Measurements from ENCODE around the gene C1orf35.

Gene C1orf35

DNA sequence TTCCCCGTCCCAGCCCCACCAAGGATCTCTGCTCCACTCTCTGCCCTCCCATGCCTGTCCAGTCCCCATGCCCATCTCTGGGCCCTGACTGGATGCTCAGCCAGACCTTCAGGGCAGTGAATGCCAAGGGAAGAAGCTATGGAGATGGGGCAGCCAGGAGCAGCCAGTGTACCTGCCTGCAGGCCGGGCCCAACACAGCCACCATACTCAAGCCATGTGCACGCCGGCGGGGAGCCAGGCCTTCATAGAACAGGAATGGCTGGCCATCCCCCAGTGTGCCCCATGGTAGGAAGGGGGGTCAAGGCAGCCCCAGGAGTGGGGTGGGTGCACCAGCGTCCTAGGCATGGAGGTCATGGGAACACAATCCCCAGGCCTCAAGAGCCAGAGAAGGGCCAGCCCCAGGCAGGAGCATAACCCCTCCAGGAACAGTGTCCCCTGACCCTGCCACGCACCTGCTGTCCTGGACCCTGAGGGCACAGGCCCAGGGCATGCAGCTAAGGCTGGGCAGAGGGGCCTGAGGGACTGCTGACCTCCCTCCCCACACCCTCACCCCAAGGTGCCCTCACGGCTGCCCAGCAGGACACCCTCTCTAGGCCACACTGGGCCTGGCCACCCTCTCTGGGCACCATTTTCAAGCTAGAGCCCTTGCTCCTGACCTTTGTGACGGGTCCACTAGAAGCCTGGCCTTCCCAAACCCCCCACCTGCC lies 40.9 kb downstream of the C1orf35 start:
- no peak for DNase-seq

DNA sequence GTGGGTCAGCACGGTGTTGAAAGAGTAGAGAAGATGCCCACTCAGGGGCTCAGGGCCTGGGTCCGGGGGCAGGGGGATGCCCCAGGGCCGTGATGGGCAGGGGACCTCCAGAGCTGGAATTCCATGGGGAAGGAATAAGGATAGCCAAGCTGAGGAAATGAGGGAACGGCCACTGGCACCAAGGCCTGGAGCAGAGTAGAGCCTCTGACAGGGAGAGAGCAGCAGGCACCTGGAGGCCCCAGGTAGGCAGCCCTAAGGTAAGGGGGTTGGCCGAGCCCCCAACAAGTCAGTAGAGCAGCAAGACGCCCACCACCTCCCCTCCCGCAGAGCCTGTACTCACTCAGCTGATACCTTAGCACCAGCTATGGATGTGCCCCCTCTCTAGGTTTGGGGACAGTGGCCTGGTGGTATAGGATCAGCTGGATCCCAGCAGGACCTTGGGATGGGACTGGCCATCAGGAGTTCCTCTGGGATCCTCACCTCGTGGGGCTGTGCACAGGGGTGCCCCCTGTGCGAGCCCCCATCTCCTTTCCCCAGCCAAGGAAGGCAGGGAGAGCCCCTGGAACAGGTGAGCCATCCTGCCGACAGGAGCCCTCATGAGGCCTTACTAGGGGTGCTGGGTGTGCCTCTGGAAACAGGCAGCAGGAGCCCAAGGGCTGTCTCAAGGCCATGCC lies 41.6 kb downstream of the C1orf35 start:
- DNase-seq: no peak

DNA sequence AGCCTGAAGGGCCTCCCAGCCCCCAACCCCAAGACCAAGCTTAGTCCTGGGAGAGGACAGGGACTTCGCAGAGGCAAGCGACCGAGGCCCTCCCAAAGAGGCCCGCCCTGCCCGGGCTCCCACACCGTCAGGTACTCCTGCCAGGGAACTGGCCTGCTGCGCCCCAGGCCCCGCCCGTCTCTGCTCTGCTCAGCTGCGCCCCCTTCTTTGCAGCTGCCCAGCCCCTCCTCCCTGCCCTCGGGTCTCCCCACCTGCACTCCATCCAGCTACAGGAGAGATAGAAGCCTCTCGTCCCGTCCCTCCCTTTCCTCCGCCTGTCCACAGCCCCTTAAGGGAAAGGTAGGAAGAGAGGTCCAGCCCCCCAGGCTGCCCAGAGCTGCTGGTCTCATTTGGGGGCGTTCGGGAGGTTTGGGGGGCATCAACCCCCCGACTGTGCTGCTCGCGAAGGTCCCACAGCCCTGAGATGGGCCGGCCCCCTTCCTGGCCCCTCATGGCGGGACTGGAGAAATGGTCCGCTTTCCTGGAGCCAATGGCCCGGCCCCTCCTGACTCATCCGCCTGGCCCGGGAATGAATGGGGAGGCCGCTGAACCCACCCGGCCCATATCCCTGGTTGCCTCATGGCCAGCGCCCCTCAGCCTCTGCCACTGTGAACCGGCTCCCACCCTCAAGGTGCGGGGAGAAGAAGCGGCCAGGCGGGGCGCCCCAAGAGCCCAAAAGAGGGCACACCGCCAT lies 42.5 kb downstream of the C1orf35 start:
- DNase-seq: no peak

DNA sequence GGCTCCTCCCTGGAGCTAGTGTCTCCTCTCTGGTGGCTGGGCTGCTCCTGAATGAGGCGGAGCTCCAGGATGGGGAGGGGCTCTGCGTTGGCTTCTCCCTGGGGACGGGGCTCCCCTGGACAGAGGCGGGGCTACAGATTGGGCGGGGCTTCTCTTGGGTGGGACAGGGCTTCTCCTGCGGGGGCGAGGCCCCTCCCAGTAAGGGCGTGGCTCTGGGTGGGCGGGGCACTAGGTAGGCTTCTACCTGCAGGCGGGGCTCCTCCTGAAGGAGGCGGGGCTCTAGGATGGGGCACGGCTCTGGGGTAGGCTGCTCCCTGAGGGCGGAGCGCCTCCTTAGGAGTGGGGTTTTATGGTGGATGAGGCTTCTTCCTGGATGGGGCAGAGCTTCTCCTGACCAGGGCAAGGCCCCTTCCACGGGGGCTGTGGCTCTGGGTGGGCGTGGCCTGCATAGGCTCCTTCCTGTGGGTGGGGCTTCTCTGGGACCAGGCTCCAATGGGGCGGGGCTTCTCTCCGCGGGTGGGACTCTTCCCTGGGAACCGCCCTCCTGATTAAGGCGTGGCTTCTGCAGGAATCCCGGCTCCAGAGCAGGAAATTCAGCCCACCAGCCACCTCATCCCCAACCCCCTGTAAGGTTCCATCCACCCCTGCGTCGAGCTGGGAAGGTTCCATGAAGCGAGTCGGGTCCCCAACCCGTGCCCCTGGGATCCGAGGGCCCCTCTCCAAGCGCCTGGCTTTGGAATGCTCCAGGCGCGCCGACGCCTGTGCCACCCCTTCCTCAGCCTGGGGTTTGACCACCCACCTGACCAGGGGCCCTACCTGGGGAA lies 43.3 kb downstream of the C1orf35 start:
- DNase-seq: peak; percentile 50 to 68

DNA sequence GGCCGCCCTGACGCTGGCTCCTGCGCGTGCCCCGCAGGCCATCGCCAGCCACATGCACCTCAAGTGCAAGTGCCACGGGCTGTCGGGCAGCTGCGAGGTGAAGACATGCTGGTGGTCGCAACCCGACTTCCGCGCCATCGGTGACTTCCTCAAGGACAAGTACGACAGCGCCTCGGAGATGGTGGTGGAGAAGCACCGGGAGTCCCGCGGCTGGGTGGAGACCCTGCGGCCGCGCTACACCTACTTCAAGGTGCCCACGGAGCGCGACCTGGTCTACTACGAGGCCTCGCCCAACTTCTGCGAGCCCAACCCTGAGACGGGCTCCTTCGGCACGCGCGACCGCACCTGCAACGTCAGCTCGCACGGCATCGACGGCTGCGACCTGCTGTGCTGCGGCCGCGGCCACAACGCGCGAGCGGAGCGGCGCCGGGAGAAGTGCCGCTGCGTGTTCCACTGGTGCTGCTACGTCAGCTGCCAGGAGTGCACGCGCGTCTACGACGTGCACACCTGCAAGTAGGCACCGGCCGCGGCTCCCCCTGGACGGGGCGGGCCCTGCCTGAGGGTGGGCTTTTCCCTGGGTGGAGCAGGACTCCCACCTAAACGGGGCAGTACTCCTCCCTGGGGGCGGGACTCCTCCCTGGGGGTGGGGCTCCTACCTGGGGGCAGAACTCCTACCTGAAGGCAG lies 44.0 kb downstream of the C1orf35 start:
- DNase-seq: peak in 1 of 2 experiments; percentile 38

DNA sequence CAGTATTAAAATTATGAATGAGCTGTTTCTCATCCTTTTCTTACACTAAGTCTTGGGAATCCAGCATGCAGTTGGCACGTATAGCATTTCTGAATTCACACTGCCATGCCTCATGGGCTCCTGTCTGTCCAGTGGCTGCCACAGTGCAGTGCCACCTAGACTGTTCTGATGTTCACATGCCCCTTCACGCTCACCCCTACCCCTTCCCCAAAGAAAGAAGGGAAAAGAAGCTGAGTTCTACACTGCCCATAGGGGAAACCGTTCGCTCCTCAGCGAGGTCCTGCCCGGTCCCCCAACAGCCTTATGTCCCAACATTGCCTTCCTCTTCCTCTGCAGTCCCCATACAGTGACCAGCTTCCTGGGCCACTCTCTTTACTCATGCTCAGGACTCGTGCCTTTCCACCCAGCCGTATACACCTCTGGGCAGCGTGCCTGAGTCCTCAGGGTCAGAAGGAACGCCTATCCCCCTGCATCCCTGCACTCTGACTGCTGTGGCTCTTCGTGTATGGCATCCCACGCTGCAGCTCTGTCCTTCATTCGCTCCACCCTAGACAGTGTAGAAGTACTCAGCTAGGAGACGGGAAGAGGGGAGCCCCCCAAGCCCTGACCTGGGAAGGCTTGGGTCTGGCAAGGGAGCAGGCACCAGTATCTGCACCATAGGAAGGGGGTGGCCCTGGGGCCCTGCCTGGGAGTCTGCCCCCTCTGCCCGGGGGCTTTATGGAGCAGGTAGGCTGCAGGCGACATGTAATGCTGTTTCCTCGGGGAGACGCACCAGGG lies 44.8 kb downstream of the C1orf35 start:
- DNase-seq: no peak

Measured in stimulated activated CD4-positive, alpha-beta T cell treated with anti-CD3 and anti-CD28 coated beads, Interleukin-4, amount 100 ng/mL, for 4 hours (primary cell).